Fibroblast of skin of scalp (primary cell): ENCODE results near the gene EXD3.
"Not testable (repeated sequence)": the region's sequence is repeated elsewhere in the genome, so short reads cannot be mapped to it uniquely, and the experiment has no call there.

Experiments
- DNase-seq: peaks from one replicate; pipeline ENCODE4 v3.0.0-alpha.2; 2013

The EXD3 gene

GRCh38 chr9:137358126-137358525 lies 64.8 kb downstream of the EXD3 start:
- no peak for DNase-seq

DNA sequence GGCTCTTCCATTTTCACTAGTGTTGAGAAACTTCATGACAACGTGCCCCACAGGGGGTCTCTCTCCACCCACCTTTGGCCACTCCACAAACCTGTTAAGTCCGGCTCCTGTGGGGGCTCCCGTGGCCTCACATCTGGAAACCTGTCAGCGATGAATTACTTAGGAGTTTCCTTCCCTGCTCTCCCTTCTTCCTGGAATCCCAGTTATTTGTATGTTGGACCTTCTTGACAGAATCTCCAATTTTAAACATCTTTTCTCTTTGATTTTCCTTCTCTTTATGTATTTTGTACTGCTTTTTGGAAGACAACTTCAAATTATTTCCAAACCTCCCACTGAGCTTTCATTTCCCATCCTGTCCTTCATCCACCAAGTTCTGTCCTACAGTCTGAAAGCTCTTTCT lies 65.8 kb downstream of the EXD3 start:
- DNase-seq: no peak

DNA sequence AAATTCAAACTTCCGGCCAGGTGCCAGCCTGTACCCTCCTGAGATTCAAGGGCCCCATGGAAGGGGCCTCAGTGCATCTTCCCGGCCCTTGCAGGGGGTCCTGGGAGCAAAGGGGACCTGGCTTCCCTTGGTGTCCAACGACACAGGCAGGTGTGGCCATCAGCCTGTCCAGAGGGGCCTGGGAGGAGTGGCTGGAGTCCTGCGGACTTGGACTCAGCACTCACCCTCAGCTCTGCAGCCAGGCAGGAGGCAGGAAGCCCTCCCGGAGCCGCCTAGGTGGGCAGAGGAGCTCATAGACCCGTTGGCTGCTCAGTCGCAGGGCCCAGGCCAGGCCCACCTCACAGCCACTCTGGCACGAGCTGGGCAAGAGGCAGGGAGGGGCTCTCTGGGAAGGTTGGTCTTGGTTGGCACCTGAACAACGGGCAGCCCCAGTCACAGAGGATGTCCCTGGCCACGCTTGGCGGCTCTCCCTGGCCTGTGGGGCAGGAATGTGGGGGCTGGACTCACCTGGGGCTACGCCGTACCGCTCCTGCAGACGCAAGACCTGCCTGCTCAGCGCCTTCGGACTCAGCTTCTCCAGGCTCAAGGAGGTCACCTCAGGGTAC lies 67.1 kb downstream of the EXD3 start:
- no peak for DNase-seq

GRCh38 chr9:137354845-137355760 lies 67.9 kb downstream of the EXD3 start:
- DNase-seq: no peak

GRCh38 chr9:137354153-137354844 lies 68.7 kb downstream of the EXD3 start:
- no peak for DNase-seq

DNA sequence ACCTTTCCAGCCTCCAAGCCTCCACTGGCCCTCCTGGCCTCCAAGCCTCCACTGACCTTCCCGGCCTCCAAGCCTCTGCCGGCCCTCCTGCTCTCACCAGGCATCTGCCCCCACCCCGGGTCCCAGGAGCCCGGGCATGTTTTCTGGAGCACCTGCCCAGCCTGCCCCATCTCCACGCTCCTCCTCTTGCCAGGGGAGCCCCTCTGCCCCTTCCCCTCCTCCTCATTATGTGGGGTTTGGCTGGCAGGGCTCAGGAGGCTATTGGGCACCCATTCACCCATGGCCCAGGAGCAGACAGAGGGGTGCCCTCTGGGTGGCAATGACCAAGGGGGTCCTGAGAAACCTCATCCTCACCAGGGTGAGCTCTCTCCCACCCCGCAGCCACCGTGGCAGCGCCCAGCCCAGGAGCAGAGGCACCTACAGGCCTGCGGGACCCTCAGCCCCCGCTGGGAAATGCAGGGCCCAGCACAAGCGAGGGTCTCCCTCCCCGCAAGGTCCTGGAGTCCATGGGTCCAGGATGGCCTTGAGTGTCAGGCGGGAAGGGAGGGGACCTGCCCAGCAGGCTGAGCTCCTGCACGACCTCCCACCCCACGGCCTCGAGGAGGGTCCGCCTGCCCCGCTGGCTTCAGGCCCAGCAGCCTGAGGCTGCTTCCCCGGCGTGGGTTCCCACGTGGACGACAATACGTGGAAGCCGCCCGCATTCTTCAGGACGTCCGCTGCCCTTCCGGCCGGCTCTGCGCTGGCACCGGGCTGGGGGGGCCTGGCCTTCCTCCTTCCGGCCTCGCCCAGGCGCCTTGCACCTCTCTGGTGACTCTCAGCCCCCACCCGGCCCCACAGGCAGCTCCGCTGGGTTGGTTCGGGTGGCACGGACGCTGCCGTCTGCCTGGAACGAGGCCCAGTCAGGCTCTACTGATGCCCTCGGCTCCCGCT lies 69.5 kb downstream of the EXD3 start:
- no peak for DNase-seq

DNA sequence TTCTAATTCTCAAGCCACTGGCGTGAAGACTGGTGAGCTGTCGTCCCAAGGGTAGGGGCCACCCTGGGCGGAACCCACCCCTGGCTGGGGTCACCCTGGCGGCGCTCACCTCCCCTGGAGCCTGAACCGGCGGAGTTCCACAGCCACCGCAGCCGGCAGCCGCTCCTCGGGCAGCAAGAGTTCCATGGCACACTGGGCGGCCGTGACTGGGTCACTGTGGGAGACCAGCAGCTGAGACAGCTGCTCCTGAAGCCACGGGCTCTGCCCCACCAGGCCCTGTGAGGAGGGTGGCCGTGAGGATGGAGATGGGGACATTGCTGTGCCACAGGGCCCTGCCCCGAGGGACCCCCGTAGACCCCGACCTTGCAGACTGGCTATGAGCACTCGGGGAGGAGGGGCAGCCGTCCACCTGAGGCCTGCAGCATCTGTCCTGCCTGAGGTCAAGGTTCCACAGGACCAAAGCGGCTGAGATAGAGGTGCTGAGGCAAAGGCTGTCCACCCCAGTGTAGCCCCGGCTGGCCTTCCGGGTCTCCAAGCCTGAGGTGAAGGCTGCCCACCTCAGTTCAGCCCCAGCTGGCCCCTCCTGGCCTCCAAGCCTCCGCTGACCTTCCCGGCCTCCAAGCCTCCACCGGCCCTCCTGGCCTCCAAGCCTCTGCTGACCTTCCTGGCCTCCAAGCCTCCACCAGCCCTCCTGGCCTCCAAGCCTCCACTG lies 70.3 kb downstream of the EXD3 start:
- no peak for DNase-seq

DNA sequence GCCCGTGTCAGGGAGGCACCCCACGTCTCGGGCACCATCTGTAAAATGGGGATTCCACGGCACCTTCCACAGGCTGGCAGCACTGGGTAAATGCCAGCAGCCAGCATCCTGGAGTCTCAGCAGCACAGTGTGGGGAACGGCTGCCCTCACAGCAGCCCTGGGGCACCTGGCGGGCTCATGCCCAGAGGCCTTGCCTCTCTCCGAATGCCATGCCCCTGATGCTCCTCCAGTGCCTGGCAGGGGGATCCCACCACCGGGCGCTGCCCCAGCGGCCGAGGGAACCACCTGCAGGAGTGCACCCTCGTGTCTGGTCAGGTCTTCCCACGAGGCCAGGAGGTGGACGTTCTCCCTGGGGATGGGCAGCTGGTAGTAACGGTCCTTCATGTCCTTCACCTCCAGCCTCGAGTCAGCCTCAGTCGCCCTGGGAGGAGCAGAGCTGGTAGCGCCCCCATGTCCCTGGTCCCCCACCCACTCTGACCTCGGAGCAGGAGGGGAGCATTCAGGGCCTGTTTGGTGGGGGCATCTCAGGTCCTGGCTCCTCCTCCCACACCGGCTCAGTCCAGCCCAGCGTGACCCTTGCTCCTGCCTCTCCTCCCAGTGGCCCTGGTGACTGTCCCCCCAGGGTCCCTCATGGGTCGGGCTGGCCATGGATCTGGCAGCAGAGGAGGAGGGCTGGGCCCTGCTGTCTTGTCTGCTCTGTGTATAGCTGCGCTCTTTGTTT lies 71.0 kb downstream of the EXD3 start:
- no peak for DNase-seq

DNA sequence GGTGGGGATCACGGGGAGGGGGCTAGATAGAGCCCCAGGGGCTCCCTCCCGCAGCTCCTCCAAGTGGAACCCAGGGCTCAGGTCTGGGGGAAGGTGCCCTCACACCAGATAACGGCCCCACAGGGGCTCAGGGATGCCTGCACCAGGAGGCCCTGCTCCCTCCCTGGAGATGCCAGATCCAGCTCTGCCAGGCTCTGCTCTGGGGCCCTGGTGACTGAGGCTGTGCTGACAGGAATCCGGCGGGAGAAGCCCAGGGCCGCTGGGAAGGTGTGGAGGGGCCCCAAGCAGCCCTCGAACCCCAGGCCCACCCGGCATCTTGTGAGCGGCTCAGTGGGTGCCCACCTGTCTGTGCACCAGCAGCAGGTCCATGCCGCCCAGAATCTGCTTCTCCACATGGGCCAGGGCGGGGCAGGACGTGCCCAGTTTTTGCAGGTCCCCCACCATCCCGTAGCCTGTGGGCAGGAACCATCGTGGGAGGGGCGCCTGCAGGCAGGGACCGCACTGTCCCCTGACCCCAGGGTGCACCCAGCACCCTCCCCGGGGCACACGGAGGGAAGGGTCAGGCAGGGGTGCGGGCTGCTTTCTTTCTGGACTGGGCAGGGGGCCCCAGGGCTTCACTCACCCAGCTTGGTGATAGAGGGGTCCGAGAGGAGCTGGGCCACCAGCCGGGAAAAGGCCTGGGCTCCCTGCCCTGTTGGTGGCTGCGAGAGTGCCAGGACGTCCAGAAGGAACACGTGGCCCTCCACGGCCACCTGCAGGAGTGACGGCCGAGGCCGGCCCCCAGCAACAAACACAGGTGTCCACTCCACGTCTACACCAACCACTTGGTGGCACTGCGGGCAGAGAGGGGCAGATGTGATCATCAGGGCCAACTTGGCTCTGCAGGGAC lies 72.0 kb downstream of the EXD3 start:
- DNase-seq: no peak

DNA sequence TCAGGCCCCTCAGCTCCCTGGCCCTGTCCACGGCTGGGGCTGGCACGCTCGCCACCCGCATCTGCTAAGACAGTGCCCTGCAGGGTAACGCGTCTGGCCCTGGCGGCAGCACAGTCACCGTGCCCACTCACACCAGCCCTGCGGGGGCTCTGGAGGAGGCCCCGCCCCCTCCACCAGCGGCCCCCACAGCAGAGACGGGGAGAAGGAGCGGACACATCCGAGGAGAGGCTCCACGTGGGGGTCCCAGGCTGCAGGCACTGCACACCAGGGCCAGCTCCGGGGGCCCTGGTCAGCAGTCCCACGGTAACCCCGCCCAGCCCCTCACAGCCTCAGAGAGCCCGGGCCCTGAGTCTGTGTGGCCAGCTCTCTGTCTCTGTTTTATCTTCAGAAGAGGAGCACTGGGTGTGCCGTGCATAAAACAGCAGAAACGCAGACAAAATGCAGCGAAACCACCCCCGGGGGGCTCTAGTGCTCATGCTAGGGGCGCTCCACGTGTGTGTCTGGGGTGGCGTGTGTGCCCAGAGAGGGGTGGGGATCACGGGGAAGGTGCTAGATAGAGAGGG lies 73.4 kb downstream of the EXD3 start:
- DNase-seq: no peak

DNA sequence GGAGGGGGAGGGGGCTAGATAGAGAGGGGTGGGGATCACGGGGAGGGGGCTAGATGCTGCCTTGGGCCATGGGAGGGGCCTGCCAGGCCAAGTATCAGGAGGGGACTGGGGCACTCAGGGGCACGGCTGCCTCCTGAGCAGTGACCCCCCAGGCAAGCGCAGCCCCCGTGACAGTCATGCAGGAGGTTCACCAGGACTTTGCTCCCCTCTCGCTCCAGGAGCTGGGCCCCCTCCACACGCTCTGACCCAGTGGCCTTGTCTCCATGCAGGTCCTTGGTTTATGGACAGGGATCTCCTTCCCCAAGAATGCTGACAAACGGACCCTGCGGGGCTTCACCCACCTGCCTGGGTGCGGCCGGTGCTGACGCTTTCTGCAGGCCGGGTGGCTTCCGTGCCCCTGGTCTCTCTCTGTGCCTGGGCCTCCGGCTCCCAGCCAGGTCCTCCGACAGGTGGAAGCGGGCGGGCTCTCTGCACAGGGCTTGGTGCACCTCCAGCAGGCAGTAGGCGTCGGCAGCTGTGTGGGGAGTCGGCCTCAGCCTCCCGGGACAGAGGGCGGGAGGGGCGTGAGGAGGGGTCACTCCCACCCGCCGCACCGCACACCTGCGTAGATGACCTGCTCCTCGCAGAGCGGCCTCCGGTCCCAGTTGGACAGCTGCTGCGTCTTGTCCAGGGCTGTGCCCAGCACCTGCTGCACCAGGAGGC lies 74.0 kb downstream of the EXD3 start:
- DNase-seq: no peak

GRCh38 chr9:137347928-137348327 lies 75.0 kb downstream of the EXD3 start:
- DNase-seq: no peak

DNA sequence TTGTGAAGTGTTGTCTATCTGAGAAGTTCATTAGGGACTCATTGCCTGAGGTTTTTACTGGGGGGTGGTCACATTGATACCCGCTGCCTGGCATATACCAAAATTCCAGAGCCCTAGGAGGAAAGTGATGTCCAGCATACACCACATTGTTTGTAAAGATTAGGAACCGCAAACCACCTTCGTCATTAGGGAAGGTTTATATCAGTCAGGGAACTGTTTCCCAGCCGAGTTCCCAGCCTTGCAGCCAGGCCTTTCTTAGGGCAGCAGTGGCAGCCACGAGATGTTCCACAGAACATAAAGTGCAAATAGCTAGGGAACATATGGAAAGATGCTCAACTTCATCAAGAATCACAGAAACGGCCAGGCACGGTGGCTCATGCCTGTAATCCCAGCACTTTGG lies 80.5 kb downstream of the EXD3 start:
- no peak for DNase-seq

DNA sequence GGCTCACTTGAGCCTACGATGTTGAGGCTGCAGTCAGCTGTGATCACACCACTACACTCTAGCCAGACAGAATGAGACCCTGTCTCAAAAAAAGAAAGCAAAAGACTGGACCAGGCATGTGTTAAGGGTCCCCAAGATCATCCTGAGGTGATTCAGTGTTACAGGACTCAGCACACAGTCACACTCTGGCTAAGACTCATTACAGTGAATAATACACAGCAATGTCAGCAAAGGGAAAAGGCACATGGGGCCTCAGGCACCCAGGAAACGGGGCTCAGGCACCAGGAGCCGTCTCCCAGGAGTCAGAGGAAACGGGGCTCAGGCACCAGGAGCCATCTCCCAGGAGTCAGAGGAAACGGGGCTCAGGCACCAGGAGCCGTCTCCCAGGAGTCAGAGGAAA lies 81.7 kb downstream of the EXD3 start:
- no peak for DNase-seq

DNA sequence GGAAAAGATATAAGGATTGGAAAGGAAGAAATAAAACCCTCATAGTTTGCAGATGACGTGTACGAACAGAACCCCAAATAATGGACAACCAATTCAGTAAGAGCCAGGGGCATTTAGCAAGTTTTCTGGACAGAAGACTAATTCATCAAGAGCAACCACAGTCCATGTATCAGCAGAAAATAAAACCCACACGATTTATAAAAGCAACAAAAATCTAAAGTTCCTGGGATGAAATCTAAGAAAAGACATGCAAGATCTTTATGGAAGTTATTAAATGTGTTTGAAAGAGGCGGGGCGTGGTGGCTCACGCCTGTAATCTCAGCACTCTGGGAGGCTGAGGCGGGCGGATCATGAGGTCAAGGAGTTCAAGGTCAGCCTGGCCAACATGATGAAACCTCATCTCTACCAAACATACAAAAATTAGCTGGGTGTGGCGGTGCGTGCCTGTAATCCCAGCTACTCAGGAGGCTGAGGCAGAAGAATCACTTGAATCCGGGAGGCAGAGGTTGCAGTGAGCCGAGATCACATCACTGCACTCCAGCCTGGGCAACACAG lies 83.0 kb downstream of the EXD3 start:
- DNase-seq: not testable (repeated sequence)

GRCh38 chr9:137339045-137339907 lies 83.7 kb downstream of the EXD3 start:
- no peak for DNase-seq

GRCh38 chr9:137336735-137337134 lies 86.2 kb downstream of the EXD3 start:
- DNase-seq: no peak
